H1 (cell line): ENCODE data around the gene COPZ2. TPM values are rescaled to one million over a fixed set of nuclear protein-coding genes. Genes with fewer than 3 reads are reported as not detected.

Experiments used
- CTCF ChIA-PET: fragments of 300-600 bp; sonication (Branson Sonifier 250); formaldehyde crosslinking; loops from one replicate; lab custom pipeline; 2021; ENCODE audit not compliant: partially characterized antibody; lab: Charles Lee
- POLR2A ChIA-PET: fragments of 300-600 bp; sonication (Branson Sonifier 250); formaldehyde crosslinking; loops from one replicate; lab custom pipeline; 2021; ENCODE audit warnings: inconsistent platforms; ENCODE audit not compliant: partially characterized antibody; lab: Charles Lee
- DNase-seq, 2 experiments: peaks; one replicate each; pipeline versions ENCODE4 v3.0.0 to v3.0.0-alpha.2; 2010 to 2022; ENCODE audit warnings: low spot score in 2 of 2, low read depth in 1 of 2, mixed read lengths in 1 of 2
- FAIRE-seq: peaks from 2 replicates; lab custom pipeline; 2011; peaks lifted over from hg19 to GRCh38; lab: Jason Lieb, UNC
- H2AFZ ChIP-seq: 2 replicates; pipeline ENCODE4 v1.8.1; 2012; ENCODE audit warnings: low read length, inconsistent platforms
- H2AK5ac ChIP-seq: 2 replicates; pipeline ENCODE4 v1.6.1; 2013; ENCODE audit warnings: low read depth, low read length
- H2BK120ac ChIP-seq: replicated peaks from 2 replicates; pipeline ENCODE3; 2013; ENCODE audit warnings: low read depth, low read length, inconsistent platforms
- H2BK12ac ChIP-seq: 2 replicates; pipeline ENCODE4 v1.6.1; 2013; ENCODE audit warnings: low read depth, low read length
- H2BK15ac ChIP-seq: 2 replicates; pipeline ENCODE4 v1.6.1; 2013; ENCODE audit warnings: low read length
- H2BK20ac ChIP-seq: 2 replicates; pipeline ENCODE4 v1.6.1; 2013; ENCODE audit warnings: low read length
- H2BK5ac ChIP-seq: 2 replicates; pipeline ENCODE4 v1.6.1; 2013; ENCODE audit warnings: low read depth, low read length
- H3K14ac ChIP-seq: 2 replicates; pipeline ENCODE4 v1.6.1; 2013; ENCODE audit warnings: inconsistent platforms; ENCODE audit not compliant: insufficient read length
- H3K18ac ChIP-seq: 2 replicates; pipeline ENCODE4 v1.6.1; 2013; ENCODE audit warnings: low read length; ENCODE audit errors: extremely low read depth
- H3K23ac ChIP-seq: 2 replicates; pipeline ENCODE4 v1.6.1; 2013; ENCODE audit warnings: inconsistent platforms; ENCODE audit not compliant: insufficient read length
- H3K23me2 ChIP-seq: 2 replicates; pipeline ENCODE4 v1.6.1; 2013; ENCODE audit warnings: low read depth, low read length
- H3K27ac ChIP-seq: 2 replicates; pipeline ENCODE4 v1.6.1; 2011; ENCODE audit warnings: low read depth, low read length, inconsistent platforms
- H3K27me3 ChIP-seq, 4 experiments: replicated peaks in 1 of 4; 1 replicate in 1 of 4; 2 replicates in 3 of 4; pipeline versions ENCODE4 v1.6.1 to v1.8.1; 2011 to 2013; ENCODE audit warnings: low read length in 3 of 4, mild to moderate bottlenecking in 3 of 4, inconsistent platforms in 2 of 4, mixed read lengths in 2 of 4, moderate library complexity in 1 of 4; ENCODE audit not compliant: control insufficient read depth in 3 of 4, insufficient read depth in 3 of 4; ENCODE audit errors: extremely low read depth in 1 of 4
- H3K36me3 ChIP-seq, 4 experiments: 2 replicates each; pipeline versions ENCODE4 v1.6.1 to v1.8.1; 2011 to 2013; ENCODE audit warnings: mild to moderate bottlenecking in 4 of 4, low read length in 3 of 4, moderate library complexity in 2 of 4, control low read depth in 1 of 4, inconsistent platforms in 1 of 4; ENCODE audit not compliant: insufficient read depth in 4 of 4, control insufficient read depth in 2 of 4
- H3K4ac ChIP-seq: replicated peaks from 2 replicates; pipeline ENCODE3; 2013; ENCODE audit warnings: low read length, low read depth, mixed read lengths, inconsistent platforms; ENCODE audit not compliant: insufficient read length
- H3K4me1 ChIP-seq, 4 experiments: replicated peaks in 1 of 4; 1 replicate in 1 of 4; 2 replicates in 3 of 4; pipeline versions ENCODE4 v1.6.1 to v1.8.1; 2011 to 2013; ENCODE audit warnings: low read length in 3 of 4, inconsistent platforms in 2 of 4, mixed read lengths in 1 of 4; ENCODE audit not compliant: insufficient read depth in 4 of 4, control insufficient read depth in 3 of 4
- H3K4me2 ChIP-seq, 2 experiments: 2 replicates each; pipeline versions ENCODE4 v1.6.1 to v1.8.1; 2011 to 2013; ENCODE audit warnings: low read depth in 2 of 2, low read length in 2 of 2, control low read depth in 1 of 2, inconsistent platforms in 1 of 2, mild to moderate bottlenecking in 1 of 2; ENCODE audit not compliant: insufficient read depth in 1 of 2
- H3K4me3 ChIP-seq, 4 experiments: fragments of 200-600, 300-600 bp in 1 of 4; sonication (generic), shearing (Covaris generic), sonication (Bioruptor Twin) in 1 of 4; 2 replicates each; pipeline versions ENCODE4 v1.5.1 to v1.8.1; 2011 to 2016; ENCODE audit warnings: low read length in 4 of 4, low read depth in 3 of 4, control low read depth in 2 of 4, inconsistent platforms in 2 of 4, mild to moderate bottlenecking in 2 of 4, mixed read lengths in 1 of 4, moderate library complexity in 1 of 4; ENCODE audit not compliant: insufficient read depth in 2 of 4; ENCODE audit errors: extremely low read depth in 1 of 4
- H3K56ac ChIP-seq: replicated peaks from 2 replicates; pipeline ENCODE3; 2013; ENCODE audit warnings: low read depth, mild to moderate bottlenecking, mixed read lengths, low read length, inconsistent platforms; ENCODE audit not compliant: insufficient read length
- H3K79me1 ChIP-seq: 2 replicates; pipeline ENCODE4 v1.6.1; 2013; ENCODE audit warnings: low read depth, low read length, control low read depth
- H3K79me2 ChIP-seq, 2 experiments: 2 replicates each; pipeline versions ENCODE4 v1.6.1 to v1.8.1; 2012 to 2013; ENCODE audit warnings: low read length in 2 of 2, mild to moderate bottlenecking in 2 of 2, inconsistent platforms in 1 of 2; ENCODE audit not compliant: insufficient read depth in 2 of 2, control insufficient read depth in 1 of 2
- H3K9ac ChIP-seq, 4 experiments: replicated peaks in 1 of 4; 1 replicate in 1 of 4; 2 replicates in 3 of 4; pipeline versions ENCODE4 v1.6.1 to v1.8.1; 2011 to 2013; ENCODE audit warnings: low read depth in 3 of 4, low read length in 3 of 4, control low read depth in 2 of 4, mild to moderate bottlenecking in 2 of 4, moderate library complexity in 2 of 4, inconsistent platforms in 1 of 4; ENCODE audit errors: extremely low read depth in 1 of 4
- H3K9me3 ChIP-seq, 2 experiments: 2 replicates each; pipeline versions ENCODE4 v1.6.1 to v1.8.1; 2012 to 2013; ENCODE audit warnings: mild to moderate bottlenecking in 2 of 2, moderate library complexity in 2 of 2, control low read depth in 1 of 2, inconsistent platforms in 1 of 2, low read depth in 1 of 2, low read length in 1 of 2, mixed read lengths in 1 of 2; ENCODE audit not compliant: insufficient read depth in 2 of 2
- H4K20me1 ChIP-seq, 2 experiments: replicated peaks in 1 of 2; 2 replicates each; pipeline versions ENCODE3 to v1.8.1; 2011 to 2013; ENCODE audit warnings: inconsistent platforms in 2 of 2, low read length in 2 of 2, mild to moderate bottlenecking in 1 of 2; ENCODE audit not compliant: insufficient read depth in 2 of 2, control insufficient read depth in 1 of 2
- H4K5ac ChIP-seq: 2 replicates; pipeline ENCODE4 v1.6.1; 2013; ENCODE audit warnings: low read length, low read depth, mixed read lengths, inconsistent platforms; ENCODE audit not compliant: insufficient read length
- H4K8ac ChIP-seq: 2 replicates; pipeline ENCODE4 v1.8.0; 2013; ENCODE audit warnings: mild to moderate bottlenecking, moderate library complexity, low read length, inconsistent platforms; ENCODE audit not compliant: insufficient read depth; ENCODE audit errors: extremely low read depth
- H4K91ac ChIP-seq: replicated peaks from 2 replicates; pipeline ENCODE3; 2013; ENCODE audit warnings: low read length, mixed read lengths, inconsistent platforms; ENCODE audit not compliant: insufficient read length
- CBX5 ChIP-seq: fragments of 300-800, 300-1000 bp; sonication (generic); IDR thresholded peaks from 2 replicates; pipeline ENCODE4 v1.7.1; 2016; ENCODE audit warnings: antibody characterized with exemption, low read length, low read depth
- CEBPB ChIP-seq: IDR thresholded peaks from 2 replicates; pipeline ENCODE4 v1.6.1; 2012; ENCODE audit warnings: low read depth, low read length
- EGR1 ChIP-seq: IDR thresholded peaks from 2 replicates; pipeline ENCODE4 v1.6.1; 2011; ENCODE audit warnings: low read depth, low read length, borderline replicate concordance
- GABPA ChIP-seq: IDR thresholded peaks from 2 replicates; pipeline ENCODE4 v1.6.1; 2011; ENCODE audit warnings: mild to moderate bottlenecking, low read length, moderate library complexity, borderline replicate concordance; ENCODE audit not compliant: insufficient read depth
- JUN ChIP-seq: IDR thresholded peaks from 2 replicates; pipeline ENCODE4 v1.6.1; 2011; ENCODE audit warnings: low read depth, mild to moderate bottlenecking, improper control_type of control experiment, low read length
- JUND ChIP-seq: IDR thresholded peaks from 2 replicates; pipeline ENCODE4 v1.6.1; 2011; ENCODE audit warnings: mild to moderate bottlenecking, improper control_type of control experiment, low read length
- KDM4A ChIP-seq: IDR thresholded peaks from one replicate; pipeline ENCODE4 v1.7.1; 2012; ENCODE audit warnings: low read depth, mild to moderate bottlenecking, moderate library complexity, low read length, inconsistent platforms; ENCODE audit not compliant: severe bottlenecking
- POLR2A ChIP-seq, 2 experiments: IDR thresholded peaks; 1 replicate in 1 of 2; 2 replicates in 1 of 2; pipeline ENCODE4 v1.6.1; 2011; ENCODE audit warnings: low read depth in 2 of 2, low read length in 2 of 2, mild to moderate bottlenecking in 2 of 2; ENCODE audit errors: control extremely low read depth in 1 of 2
- RNF2 ChIP-seq: fragments of 200-900, 300-1000 bp; sonication (generic); IDR thresholded peaks from 2 replicates; pipeline ENCODE4 v1.7.1; 2016; ENCODE audit warnings: borderline replicate concordance, low read depth, mild to moderate bottlenecking, antibody characterized with exemption, low read length; ENCODE audit not compliant: poor library complexity, severe bottlenecking; ENCODE audit errors: missing control alignments
- RXRA ChIP-seq: IDR thresholded peaks from 2 replicates; pipeline ENCODE4 v1.6.1; 2011; ENCODE audit warnings: low read depth, mild to moderate bottlenecking, low read length, moderate library complexity; ENCODE audit not compliant: insufficient read depth
- SIRT6 ChIP-seq: IDR thresholded peaks from one replicate; pipeline ENCODE4 v1.7.1; 2012; ENCODE audit warnings: low read length, inconsistent platforms
- SUZ12 ChIP-seq: fragments of 200-600 bp; sonication (generic); IDR thresholded peaks from 2 replicates; pipeline ENCODE4 v1.6.1; 2012; ENCODE audit warnings: mild to moderate bottlenecking, inconsistent platforms, low read length, moderate library complexity, mixed read lengths
- TAF1 ChIP-seq: IDR thresholded peaks from 2 replicates; pipeline ENCODE4 v1.6.1; 2011; ENCODE audit warnings: mild to moderate bottlenecking, low read depth, low read length
- TBP ChIP-seq: IDR thresholded peaks from 2 replicates; pipeline ENCODE4 v1.6.1; 2011; ENCODE audit warnings: low read depth, low read length, improper control_type of control experiment
- WGBS, 2 experiments: shearing (Covaris generic) in 1 of 2; methylation state at CpG; one replicate each; pipeline versions ENCODE4 v1.1.6 to v1.1.7; 2013 to 2015; ENCODE audit warnings: low lambda C conversion rate in 2 of 2, mixed read lengths in 2 of 2, inconsistent platforms in 1 of 2, low coverage in 1 of 2, missing lambda C conversion rate in 1 of 2; ENCODE audit not compliant: insufficient replicate concordance in 2 of 2, insufficient coverage in 1 of 2, insufficient read length in 1 of 2; ENCODE audit errors: extremely low coverage in 1 of 2, missing lambda C conversion rate in 1 of 2; 5-methylcytosine and 5-hydroxymethylcytosine counted together
- polyA plus RNA-seq, 7 experiments: library from polyadenylated mRNA; depleted of rRNA in 3 of 7; stranded (reverse) in 5 of 7; unstranded in 2 of 7; fragments of >200 nt in 5 of 7; fragments of 200-250 nt in 2 of 7; gene quantifications; 1 replicate in 5 of 7; 2 replicates in 1 of 7; 4 replicates in 1 of 7; pipeline versions ENCODE4 v1.2.1 to v1.2.3, GENCODE V29; 2011 to 2013; ENCODE audit warnings: missing spikeins in 2 of 7, mixed read lengths in 2 of 7
- total RNA-seq: library from RNA; stranded (reverse); fragmentation: NEBNext Ultra II Directional; extraction: Animal tissue kit (Norgen Biotek cat#: 25700); gene quantifications from 2 replicates; pipeline ENCODE4 v1.2.1, GENCODE V29; 2021
- TF ChIP-seq, protein P1 (sequence below): IDR thresholded peaks from 2 replicates; pipeline ENCODE4 v1.6.1; 2012; ENCODE audit warnings: inconsistent platforms

COPZ2 gene
- total and polyA plus RNA-seq, 2 of the 8 experiments (the other 6 are each of a cell fraction or from before 2014, with no cell fraction given), result 0.24 TPM; not detected in 1

DNA sequence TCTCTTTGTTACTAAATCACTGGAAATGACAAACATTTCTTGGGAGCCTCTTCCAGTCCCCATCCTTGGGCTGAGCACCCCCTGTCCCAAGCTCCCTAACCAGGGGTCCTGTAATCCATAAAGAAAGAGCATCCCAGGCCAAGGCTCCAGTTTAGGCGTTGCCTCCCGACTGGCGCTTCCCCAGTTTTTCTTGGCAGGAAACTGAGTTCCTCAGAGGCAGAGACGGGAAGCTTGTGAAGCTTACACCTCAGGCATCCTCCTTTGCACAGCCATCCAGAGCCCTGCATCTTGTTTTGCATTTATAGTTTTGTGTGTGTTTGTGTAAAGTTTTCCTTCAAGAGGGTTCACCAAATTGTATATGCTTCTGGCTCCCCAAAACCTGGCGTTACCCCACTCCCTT lies 7.1 kb downstream of the COPZ2 start:
- H4K5ac ChIP-seq, result no peak overlapping the region
- no peaks in the 10 kb centered on the region for H3K79me1 ChIP-seq
- H3K23ac ChIP-seq, result no peak overlapping the region
- DNase-seq (no peak), FAIRE-seq (no peak)
- H2BK20ac ChIP-seq, result no peak overlapping the region
- WGBS, 2 experiments, result 91% methylated on average over 5 of the region's 5 CpGs; no CpG with 5 or more reads in 1 of the 2 experiments
- H3K9ac ChIP-seq, result no peak overlapping the region
- no peak overlapping the region for H4K91ac ChIP-seq
- H3K14ac ChIP-seq, result no peak overlapping the region
- no peak overlapping the region for H3K4me3 ChIP-seq
- H3K36me3 ChIP-seq, result no peaks in the 10 kb centered on the region
- no peak overlapping the region for H3K27ac ChIP-seq
- H3K9me3 ChIP-seq, result no peaks in the 10 kb centered on the region
- no peak overlapping the region for H2AK5ac ChIP-seq
- H2BK120ac ChIP-seq, result no peak overlapping the region
- H2AFZ ChIP-seq, result no peak overlapping the region
- POLR2A ChIA-PET, result interaction anchor here (0.6 to 28.1 kb wide), 3 partner anchors 31 to 495 kb away, joined by 3 to 1227 read pairs (median 3); partner anchors contain the start of gene NFE2L1
- CTCF ChIA-PET, result interaction anchor here (0.6 to 8.9 kb wide), 14 partner anchors 16 to 191 kb away, joined by 3 to 181 read pairs (median 4); partner anchors contain the start of gene NFE2L1
- peaks cover under 1% of the 10 kb centered on the region for H3K23me2 ChIP-seq
- no peak overlapping the region for H3K4me2 ChIP-seq
- H3K27me3 ChIP-seq, result peaks cover 2 to 8% (median 7%) of the 10 kb centered on the region in 4 experiments
- H4K8ac ChIP-seq, result no peak overlapping the region
- no peak overlapping the region for H2BK5ac ChIP-seq
- H3K56ac ChIP-seq, result no peak overlapping the region
- peaks cover 0 to 10% (median 2%) of the 10 kb centered on the region in 4 experiments; a peak in 5 of 7 replicates for H3K4me1 ChIP-seq
- 0 out of 2 replicates have a peak overlapping the region, but pooled peaks have one; percentile 93 for H2BK15ac ChIP-seq
- no peaks in the 10 kb centered on the region for H3K79me2 ChIP-seq
- no peaks in the 10 kb centered on the region for H4K20me1 ChIP-seq
- H2BK12ac ChIP-seq, result no peak overlapping the region
- no peak overlapping the region for H3K18ac ChIP-seq
- no peak overlapping the region for H3K4ac ChIP-seq
- TF ChIP-seq RNF2 (no peak), GABPA (no peak), JUN (no peak), JUND (no peak), TAF1 (no peak), SUZ12 (no peak), SIRT6 (no peak), RXRA (no peak), POLR2A (IDR thresholded peaks at IDR 0.05; ENCODE audit: control extremely low read depth in 1 of 2, low read depth in 2 of 2, low read length in 2 of 2) (no peak), CBX5 (no peak), TBP (no peak), KDM4A (no peak), EGR1 (no peak), CEBPB (no peak)
- TF ChIP-seq, protein P1, sequence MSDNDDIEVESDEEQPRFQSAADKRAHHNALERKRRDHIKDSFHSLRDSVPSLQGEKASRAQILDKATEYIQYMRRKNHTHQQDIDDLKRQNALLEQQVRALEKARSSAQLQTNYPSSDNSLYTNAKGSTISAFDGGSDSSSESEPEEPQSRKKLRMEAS, result no peak
